T-helper 22 cell (primary cell): ENCODE measurements around the gene CCDC137.

Source experiments
- DNase-seq: peaks from one replicate; pipeline ENCODE4 v3.0.0-alpha.2; 2020; ENCODE audit warnings: low read depth

Gene CCDC137

DNA sequence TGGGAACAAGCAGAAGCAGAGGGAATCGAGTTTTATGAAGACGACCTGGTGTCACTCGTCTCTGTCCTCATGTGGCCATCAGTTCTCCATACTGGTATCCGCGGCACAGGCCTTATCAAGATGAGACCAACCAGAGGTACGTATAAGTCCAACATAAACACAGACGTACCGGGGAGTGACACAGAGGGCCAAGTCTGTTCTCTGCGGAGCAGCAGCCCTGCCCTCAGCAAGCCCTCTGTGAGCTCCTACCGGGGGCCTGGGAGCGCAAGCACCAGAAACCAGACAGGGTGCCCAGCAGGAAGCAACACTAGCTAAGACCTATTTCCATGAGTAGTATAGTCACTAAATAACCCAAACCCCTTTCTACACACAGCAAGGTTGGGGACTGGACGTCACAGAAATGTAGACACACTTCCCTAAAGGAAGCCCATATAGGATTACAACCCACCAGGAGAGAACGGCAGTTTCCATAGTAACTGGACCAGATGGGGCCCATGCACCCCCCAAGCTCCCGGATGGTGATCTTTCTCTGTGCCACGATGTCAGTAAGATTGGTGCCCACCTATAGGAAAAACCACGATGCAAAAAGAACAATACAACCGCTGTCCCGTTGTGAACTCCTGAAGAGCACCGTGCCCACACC, 16.1 kb downstream of the CCDC137 start:
- DNase-seq = no peak

- no peak for DNase-seq
Measured at GRCh38 chr17:81683208-81683583, 16.7 kb downstream of the CCDC137 start.

GRCh38 chr17:81683584-81684441, 17.3 kb downstream of the CCDC137 start, which contains the start of the genes ARL16 and HGS:
Gene ARL16, minus strand, starts transcription at chr17:81683797. Its CDS starts 44 bp downstream, at chr17:81683753.
Gene HGS, plus strand, starts transcription at chr17:81684011. Its CDS starts 56 bp downstream, at chr17:81684067.
- DNase-seq = peak; percentile 94

- no peak for DNase-seq
Measured at GRCh38 chr17:81684442-81684911, 17.9 kb downstream of the CCDC137 start.

- no peak for DNase-seq
Measured at GRCh38 chr17:81685108-81685507, 18.6 kb downstream of the CCDC137 start.

- no peak for DNase-seq
Measured at GRCh38 chr17:81686614-81687013, 20.1 kb downstream of the CCDC137 start.

DNA sequence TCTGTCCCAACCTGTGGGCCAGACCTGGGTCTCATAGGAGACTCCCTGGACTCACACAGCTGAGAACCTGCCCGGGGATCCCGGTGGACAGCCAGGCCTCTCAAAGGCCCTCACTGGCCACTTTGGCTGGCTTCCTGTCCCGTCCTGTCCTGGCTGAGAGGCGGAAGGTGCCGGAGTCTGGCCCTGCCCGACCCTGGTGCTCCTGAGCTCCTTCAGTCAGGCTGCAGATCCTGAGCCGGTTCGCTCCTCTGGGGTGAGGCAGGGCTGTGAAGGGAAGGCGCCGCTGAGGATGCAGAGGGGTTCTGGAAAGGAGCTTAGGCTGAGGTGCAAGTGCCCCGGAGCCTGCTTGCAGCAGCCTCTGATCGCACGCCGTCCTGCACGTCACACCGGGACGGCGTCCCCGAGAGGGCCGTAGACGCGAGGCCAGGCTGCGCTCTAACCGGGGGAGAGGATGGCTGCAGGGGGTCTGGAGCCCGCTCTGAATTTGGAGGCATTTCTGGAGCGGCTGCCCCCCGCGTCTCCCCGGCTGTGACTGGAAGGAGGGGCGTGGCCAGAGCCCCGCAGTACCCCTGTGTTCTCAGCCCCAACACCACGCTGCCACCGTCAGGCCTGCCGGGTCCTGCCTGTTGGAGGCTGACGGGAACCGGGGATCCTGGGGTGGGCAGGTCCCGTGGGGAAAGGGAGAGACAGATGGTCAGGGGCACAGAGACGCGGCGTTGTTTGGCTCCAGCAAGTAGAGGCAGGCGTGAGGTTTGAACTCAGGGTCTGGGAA, 21.4 kb downstream of the CCDC137 start:
- DNase-seq = no peak

DNA sequence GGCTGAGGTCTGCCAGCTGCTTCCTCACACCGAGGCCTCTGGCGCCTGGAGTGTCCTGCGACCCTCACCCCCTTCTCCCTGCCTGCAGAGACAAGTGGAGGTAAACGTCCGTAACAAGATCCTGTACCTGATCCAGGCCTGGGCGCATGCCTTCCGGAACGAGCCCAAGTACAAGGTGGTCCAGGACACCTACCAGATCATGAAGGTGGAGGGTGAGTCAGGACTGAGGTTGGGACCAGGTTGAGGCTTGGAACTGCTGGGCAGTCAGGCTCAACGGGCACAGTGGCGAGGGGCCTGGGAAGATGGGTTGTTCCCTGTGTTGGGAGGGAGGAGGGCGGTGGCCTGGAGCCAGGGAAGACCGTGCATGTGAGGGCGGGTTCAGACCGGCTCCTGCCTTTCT, 22.1 kb downstream of the CCDC137 start:
- DNase-seq = no peak

GRCh38 chr17:81690066-81690465, 23.5 kb downstream of the CCDC137 start:
- no peak for DNase-seq

DNA sequence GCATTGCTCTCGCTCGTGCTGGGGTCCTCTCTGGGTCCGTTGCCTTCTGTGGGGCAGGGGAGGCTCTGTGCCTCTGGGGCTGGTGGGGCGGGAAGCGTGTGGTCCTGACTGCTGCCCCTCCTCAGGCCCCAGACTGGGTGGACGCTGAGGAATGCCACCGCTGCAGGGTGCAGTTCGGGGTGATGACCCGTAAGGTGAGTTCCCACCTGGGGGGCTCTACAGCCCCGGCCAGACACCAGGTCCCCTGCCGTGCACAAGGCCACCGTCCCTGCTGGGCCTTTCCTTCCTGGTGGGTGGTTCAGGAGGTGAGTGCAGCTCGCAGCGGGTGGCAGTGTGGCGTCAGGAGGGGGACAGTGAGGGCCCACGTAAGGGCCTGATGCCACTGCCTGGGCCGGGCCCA, 24.0 kb downstream of the CCDC137 start:
- DNase-seq = no peak

DNA sequence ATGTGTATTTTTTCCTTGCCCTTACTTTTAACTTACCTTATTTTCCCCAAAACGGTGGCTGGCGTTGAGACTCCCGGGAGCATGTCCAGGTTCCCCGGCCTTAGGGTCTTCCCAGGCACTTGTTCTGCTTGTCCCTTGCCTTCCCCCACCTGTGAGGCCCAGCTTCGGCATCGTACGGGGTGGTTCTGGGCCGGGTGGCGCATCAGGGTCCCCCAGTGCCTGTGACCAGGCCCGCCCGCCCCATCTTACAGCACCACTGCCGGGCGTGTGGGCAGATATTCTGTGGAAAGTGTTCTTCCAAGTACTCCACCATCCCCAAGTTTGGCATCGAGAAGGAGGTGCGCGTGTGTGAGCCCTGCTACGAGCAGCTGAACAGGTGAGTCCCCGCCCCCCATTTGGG, 24.7 kb downstream of the CCDC137 start:
- DNase-seq = no peak

DNA sequence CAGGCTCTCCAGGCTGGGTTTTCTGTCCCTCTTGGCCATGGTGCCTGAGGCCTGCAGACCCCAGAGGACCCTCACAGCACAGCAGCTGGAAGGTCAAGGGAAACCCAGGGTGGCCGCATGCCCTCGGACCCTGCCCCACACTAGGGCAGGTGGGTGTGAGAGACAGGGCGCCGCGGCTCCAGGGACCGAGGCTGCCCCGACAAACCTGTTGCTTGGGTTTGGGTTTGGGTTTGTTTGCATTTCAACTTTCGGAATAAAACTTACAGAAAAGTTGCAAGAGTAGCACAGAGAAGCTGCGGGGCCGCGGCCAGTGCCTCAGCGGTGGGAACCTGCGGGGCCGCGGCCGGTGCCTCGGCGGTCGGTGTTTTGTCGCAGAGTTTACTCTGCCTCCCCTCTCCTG, 25.1 kb downstream of the CCDC137 start:
- no peak for DNase-seq

- DNase-seq = no peak
Measured at GRCh38 chr17:81693509-81694210, 27.1 kb downstream of the CCDC137 start.

DNA sequence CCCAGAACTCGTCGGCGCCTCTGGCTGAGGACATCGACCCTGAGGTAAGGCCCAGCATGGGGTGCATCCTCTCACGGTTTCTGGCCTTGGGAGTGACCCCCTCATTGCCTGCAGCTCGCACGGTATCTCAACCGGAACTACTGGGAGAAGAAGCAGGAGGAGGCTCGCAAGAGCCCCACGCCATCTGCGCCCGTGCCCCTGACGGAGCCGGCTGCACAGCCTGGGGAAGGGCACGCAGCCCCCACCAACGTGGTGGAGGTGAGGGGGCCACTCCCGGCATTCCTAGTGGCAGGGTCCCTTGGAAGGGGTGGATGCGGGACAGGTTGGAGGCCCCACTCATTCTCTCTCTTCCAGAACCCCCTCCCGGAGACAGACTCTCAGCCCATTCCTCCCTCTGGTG, 28.3 kb downstream of the CCDC137 start:
- no peak for DNase-seq

GRCh38 chr17:81695211-81695610, 28.7 kb downstream of the CCDC137 start:
- DNase-seq = no peak

GRCh38 chr17:81695801-81696200, 29.3 kb downstream of the CCDC137 start:
- no peak for DNase-seq

DNA sequence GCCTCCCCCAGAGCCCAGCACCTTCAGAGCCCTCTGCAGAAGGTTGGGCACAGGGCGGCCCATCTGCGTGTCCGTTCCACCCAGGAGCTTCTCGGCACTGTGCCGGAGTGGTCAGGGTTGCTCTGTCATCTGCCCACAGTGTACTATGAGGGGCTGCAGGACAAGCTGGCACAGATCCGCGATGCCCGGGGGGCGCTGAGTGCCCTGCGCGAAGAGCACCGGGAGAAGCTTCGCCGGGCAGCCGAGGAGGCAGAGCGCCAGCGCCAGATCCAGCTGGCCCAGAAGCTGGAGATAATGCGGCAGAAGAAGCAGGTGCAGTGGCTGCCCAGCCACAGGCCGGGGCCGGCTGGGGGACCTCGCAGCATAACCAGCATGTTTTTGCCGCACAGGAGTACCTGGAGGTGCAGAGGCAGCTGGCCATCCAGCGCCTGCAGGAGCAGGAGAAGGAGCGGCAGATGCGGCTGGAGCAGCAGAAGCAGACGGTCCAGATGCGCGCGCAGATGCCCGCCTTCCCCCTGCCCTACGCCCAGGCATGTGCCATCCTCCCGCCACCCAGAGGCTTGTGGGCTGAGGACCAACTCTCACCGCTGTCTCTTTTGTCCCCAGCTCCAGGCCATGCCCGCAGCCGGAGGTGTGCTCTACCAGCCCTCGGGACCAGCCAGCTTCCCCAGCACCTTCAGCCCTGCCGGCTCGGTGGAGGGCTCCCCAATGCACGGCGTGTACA, 29.8 kb downstream of the CCDC137 start:
- no peak for DNase-seq

DNA sequence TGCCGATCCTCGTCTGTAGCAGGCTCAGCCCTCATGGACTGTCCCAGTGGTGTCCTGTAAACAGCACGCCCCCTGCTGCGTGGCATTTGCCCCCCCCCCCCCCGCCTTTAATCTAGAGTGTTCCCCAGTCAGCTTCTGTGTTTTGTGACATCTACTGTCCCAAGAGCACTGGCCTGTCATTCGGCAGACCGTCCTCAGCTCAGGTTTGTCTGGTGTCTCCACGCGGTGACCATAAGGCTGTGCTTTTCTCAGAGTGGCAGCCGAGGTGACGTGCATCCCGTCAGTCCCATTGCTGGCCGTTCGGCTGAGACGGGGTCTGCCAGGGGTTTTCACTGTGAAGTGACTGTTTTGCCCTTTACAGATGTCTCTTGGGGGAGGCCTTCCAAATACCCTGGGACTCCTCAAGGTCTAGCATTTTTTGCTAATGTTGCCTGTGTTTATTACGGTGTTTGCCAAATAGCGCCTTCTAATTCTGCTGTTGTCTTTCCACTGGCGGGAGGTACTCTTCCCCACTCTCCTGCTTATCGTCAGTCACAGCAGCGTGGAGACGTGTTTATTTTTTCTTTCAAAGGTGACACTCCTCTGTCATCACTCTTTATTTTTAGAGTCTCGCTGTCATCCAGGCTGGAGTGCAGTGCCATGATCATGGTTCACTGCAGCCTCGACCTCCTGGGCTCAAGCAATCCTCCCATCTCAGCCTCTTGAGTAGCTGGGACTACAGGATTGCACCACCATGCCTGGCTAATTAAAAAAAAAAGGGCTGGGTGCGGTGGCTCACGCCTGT, 30.9 kb downstream of the CCDC137 start:
- no peak for DNase-seq

DNA sequence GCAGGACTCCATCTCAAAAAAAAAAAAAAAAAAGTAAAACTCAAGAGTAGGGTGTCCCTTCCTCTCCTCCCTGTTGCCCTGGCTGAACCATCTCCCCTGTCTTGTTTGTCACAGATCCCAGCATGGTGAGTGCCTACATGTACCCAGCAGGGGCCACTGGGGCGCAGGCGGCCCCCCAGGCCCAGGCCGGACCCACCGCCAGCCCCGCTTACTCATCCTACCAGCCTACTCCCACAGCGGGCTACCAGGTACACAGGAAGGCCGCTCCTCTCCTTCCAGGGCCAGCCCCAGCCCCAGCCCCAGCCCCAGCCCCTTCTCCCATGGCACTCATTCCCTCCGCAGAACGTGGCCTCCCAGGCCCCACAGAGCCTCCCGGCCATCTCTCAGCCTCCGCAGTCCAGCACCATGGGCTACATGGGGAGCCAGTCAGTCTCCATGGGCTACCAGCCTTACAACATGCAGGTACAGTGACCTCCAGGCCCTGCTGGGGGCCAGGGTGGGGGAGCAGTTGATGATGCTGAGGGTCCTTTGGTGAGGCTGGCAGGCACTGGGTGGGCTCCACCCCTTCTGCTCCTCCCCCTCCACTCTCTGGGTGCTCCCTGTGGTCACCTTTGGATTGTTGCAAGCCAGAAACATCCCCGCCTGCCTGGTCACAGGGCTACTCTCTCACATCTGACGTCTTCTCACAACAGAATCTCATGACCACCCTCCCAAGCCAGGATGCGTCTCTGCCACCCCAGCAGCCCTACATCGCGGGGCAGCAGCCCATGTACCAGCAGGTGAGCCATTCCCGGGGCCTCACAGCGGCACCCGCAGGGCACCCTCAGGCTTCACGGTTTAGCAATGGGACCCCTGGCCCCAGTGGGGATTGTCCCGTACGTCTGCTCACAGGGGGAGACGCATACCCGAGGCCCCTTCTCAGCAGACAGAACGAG, 34.1 kb downstream of the CCDC137 start:
- DNase-seq = no peak
